ENCODE measurements around the gene ELP6. TPM values are rescaled to one million over a fixed set of nuclear protein-coding genes. Genes with fewer than 3 reads are reported as not detected.
"Not testable (repeated sequence)": the region's sequence is repeated elsewhere in the genome, so short reads cannot be mapped to it uniquely, and the experiment has no call there.

Gene ELP6
- total RNA-seq, 2 donors from 2014 or later, result 15.1 to 20.5 TPM

- intact Hi-C loops (cut with DNase I), result loop anchor here (5.0 kb wide), 1 partner anchor 53 kb away; no protein-coding TSS in a partner anchor
- DNase-seq (ENCODE audit: low spot score), result peak; percentile 98
Measured at GRCh38 chr3:47475570-47476329, 37.8 kb downstream of the ELP6 start, which contains the start of gene SCAP. Gene SCAP, minus strand, starts transcription at chr3:47475941. Its CDS starts 32,948 bp downstream, at chr3:47442993.

GRCh38 chr3:47475029-47475569 lies 38.4 kb downstream of the ELP6 start:
- intact Hi-C loops (cut with DNase I), result loop anchor here (5.0 kb wide), 1 partner anchor 53 kb away; no protein-coding TSS in a partner anchor
- DNase-seq (ENCODE audit: low spot score), result no peak

- DNase-seq (ENCODE audit: low spot score), result peak; percentile 3
Measured at GRCh38 chr3:47473391-47473790, 40.1 kb downstream of the ELP6 start.

GRCh38 chr3:47469616-47470015 lies 43.9 kb downstream of the ELP6 start:
- intact Hi-C loops (cut with DNase I), result no loop called here
- DNase-seq (ENCODE audit: low spot score), result no peak

More at GRCh38 chr3:47473391-47473790, 40.1 kb downstream of the ELP6 start:
- intact Hi-C loops (cut with DNase I), result no loop called here

- DNase-seq (ENCODE audit: low spot score); intact Hi-C loops (cut with DNase I): not testable (repeated sequence)
Measured at GRCh38 chr3:47468315-47468714, 45.2 kb downstream of the ELP6 start.

- intact Hi-C loops (cut with DNase I), result no loop called here
- no peak for DNase-seq (ENCODE audit: low spot score)
Measured at GRCh38 chr3:47464588-47464987, 48.9 kb downstream of the ELP6 start.

- DNase-seq (ENCODE audit: low spot score); intact Hi-C loops (cut with DNase I): not testable (repeated sequence)
Measured at GRCh38 chr3:47459534-47460085, 53.9 kb downstream of the ELP6 start.

GRCh38 chr3:47456984-47457383 lies 56.5 kb downstream of the ELP6 start:
- DNase-seq (ENCODE audit: low spot score), result no peak
- intact Hi-C loops (cut with DNase I), result no loop called here

GRCh38 chr3:47455806-47456452 lies 57.6 kb downstream of the ELP6 start:
- DNase-seq (ENCODE audit: low spot score), result no peak
- intact Hi-C loops (cut with DNase I), result no loop called here

GRCh38 chr3:47452453-47453215 lies 60.9 kb downstream of the ELP6 start:
- DNase-seq (ENCODE audit: low spot score), result no peak
- intact Hi-C loops (cut with DNase I), result no loop called here

Other genes starting within 250 kb of the ELP6 start
- 1 to 10 TPM; 4.7 to 5.6 TPM for gene KIF9, start 230.9 kb downstream of the ELP6 start, total RNA-seq
- 10 to 100 TPM; 21.2 to 21.6 TPM for gene KLHL18, start 230.8 kb downstream of the ELP6 start, total RNA-seq
- gene PTPN23, start 132.7 kb downstream of the ELP6 start, total RNA-seq, result 10 to 100 TPM; 30.8 to 32.4 TPM
- 10 to 100 TPM; 49.8 to 50.8 TPM for gene SCAP, start 37.8 kb downstream of the ELP6 start, total RNA-seq
- 1 to 10 TPM in 1 of 2 donors, under 1 TPM in 1; 0.51 to 1.2 TPM for gene CSPG5, start 65.2 kb upstream of the ELP6 start, total RNA-seq

All from posterior vena cava (tissue), 2 donors.